ENCODE measurements around the gene WNK1.
"Not testable (repeated sequence)": the region's sequence is repeated elsewhere in the genome, so short reads cannot be mapped to it uniquely, and the experiment has no call there.

WNK1 gene

DNA sequence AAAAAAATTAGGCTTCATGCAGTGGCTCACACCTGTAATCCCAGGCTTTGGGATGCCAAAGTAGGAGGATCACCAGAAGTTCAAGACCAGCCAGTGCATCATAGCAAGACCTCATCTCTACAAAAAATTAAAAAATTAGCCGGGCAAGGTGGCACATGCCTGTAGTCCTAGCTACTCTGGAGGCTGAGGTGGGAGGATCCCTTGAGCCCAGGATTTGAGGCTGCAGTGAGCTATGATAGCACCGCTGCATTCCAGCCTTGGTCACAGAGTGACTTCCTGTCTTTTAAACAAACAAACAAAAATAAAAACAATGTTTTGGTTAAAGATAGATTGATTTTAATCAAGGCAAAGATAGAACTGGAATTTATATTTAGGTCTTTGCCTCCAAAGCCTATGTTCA lies 60.6 kb downstream of the WNK1 start:
- DNase-seq (ENCODE audit: low read depth) = no peak
- TF ChIP-seq, protein P1, sequence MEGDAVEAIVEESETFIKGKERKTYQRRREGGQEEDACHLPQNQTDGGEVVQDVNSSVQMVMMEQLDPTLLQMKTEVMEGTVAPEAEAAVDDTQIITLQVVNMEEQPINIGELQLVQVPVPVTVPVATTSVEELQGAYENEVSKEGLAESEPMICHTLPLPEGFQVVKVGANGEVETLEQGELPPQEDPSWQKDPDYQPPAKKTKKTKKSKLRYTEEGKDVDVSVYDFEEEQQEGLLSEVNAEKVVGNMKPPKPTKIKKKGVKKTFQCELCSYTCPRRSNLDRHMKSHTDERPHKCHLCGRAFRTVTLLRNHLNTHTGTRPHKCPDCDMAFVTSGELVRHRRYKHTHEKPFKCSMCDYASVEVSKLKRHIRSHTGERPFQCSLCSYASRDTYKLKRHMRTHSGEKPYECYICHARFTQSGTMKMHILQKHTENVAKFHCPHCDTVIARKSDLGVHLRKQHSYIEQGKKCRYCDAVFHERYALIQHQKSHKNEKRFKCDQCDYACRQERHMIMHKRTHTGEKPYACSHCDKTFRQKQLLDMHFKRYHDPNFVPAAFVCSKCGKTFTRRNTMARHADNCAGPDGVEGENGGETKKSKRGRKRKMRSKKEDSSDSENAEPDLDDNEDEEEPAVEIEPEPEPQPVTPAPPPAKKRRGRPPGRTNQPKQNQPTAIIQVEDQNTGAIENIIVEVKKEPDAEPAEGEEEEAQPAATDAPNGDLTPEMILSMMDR (IDR thresholded peaks at IDR 0.05; ENCODE audit: control insufficient read depth, insufficient read depth, low read depth, low read length, missing control alignments) = no peak
- H3K4me3 ChIP-seq (ENCODE audit: control insufficient read depth, low read depth, low read length) = no peak overlapping the region

DNA sequence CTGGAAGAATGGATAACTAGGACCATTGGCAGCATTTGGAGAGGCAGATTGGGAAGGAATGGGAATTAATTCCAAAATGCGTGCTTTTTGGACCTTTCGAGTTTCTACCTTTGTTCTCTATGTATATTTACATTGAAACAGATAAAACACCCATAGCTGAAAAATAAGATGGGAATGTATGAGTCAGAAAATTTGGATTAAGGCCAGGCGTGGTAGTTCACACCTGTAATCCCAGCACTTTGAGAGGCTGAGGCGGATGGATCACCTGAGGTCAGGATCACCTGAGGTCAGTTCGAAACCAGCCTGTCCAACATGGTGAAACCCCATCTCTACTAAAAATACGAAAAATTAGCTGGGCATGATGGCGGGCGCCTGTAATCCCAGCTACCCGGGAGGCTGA lies 65.1 kb downstream of the WNK1 start:
- not testable (repeated sequence) for H3K4me3 ChIP-seq (ENCODE audit: control insufficient read depth, low read depth, low read length); DNase-seq (ENCODE audit: low read depth)

DNA sequence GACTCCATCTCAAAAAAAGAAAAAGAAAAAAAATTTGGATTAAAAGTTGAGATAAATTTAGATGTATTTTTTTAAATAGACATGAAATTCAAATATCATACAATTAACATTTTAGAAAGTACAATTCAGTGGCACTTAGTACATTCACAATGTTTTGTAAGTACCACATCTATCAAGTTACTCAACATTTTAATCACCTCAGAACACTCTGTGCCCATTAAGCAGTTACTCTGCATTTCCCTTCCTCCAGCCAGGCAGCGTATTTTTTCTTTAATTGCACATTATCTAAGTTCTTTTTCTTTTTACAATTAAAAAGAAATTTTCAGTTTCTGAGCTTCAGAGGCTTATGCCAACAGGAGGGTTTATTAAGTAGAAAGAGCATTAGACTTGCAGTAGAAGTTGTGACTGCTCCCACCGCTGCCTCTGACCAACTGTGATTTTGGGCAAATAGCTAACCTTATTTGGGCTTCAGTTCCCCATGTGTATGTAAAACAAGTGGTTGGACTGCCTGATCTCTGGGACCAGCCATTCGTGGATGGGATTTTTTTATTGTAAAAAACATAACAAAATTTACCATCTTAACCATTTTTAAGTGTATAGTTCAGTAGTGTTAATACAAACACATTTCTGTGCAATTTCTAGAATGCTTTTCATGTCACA lies 65.7 kb downstream of the WNK1 start:
- no peak overlapping the region for H3K4me3 ChIP-seq (ENCODE audit: control insufficient read depth, low read depth, low read length)
- DNase-seq (ENCODE audit: low read depth) = no peak
- TF ChIP-seq, protein P1 (IDR thresholded peaks at IDR 0.05; ENCODE audit: control insufficient read depth, insufficient read depth, low read depth, low read length, missing control alignments) = no peak

DNA sequence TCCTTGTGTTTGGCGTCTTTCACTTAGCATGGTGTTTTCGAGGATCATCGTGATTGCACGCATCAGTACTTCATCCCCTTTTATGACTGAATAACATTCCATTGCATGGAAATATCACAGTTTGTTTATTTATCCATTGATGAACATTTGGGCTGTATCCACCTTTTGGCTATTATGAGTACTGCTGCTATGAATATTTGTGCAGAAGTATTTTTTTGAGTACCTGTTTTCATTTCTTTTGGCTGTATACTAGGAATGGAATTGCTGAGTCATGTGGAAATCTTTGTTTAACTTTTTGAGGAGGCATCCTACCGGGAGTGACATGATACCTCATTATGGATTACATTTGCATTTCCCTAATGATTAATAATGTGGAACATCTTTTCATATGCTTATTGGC lies 66.4 kb downstream of the WNK1 start:
- no peak overlapping the region for H3K4me3 ChIP-seq (ENCODE audit: control insufficient read depth, low read depth, low read length)
- TF ChIP-seq, protein P1 (IDR thresholded peaks at IDR 0.05; ENCODE audit: control insufficient read depth, insufficient read depth, low read depth, low read length, missing control alignments) = no peak
- DNase-seq (ENCODE audit: low read depth) = no peak

DNA sequence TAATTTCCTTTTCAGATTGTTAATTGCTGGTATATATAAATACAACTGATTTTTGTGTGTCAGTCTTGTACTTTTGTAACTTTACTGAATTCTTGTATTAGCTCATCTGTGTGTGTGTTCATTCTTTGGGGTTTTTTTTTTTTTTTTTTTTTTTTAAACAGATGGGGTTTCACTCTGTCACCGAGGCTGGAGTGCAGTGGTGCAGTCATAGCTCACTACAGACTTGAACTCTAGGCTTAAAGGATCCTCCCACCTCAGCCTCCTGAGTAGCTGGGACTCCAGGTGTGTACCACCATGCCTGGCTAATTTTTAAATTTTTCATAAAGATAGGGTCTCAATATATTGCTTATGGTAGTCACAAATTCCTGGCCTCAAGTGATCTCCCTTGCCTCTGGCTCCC lies 68.0 kb downstream of the WNK1 start:
- TF ChIP-seq, protein P1 (IDR thresholded peaks at IDR 0.05; ENCODE audit: control insufficient read depth, insufficient read depth, low read depth, low read length, missing control alignments) = no peak
- DNase-seq (ENCODE audit: low read depth) = no peak
- no peak overlapping the region for H3K4me3 ChIP-seq (ENCODE audit: control insufficient read depth, low read depth, low read length)

DNA sequence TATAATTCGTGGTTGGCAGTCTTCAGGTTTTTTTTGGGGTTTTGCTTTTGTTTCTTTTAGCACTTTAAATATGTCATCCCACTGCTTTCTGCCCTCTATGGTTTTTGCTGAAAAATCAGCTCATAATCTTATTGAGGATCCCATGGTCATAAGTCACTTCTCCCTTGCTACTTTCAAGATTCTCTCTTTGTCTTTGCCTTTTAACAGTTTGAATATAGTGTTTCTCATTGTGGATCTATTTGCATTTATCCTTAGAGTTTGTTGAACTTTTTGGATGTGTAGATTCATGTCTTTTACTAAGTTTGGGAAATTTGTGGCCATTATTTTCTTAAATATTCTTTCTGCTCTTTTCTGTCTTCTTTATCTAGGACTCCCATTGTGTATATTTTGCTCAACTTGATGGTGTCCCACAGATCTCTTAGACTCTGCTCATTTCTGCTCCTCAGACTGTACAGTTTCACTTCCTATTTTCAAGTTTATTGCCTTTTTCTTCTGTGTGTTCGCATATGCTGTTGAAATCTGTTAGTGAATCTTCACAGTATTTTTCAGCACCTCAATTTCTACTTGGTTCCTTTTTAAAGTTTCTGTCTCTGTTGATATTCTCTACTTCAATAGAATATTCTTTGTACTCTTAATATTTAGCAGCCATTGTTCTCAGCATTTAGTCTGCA lies 70.8 kb downstream of the WNK1 start:
- DNase-seq (ENCODE audit: low read depth) = no peak
- no peak overlapping the region for H3K4me3 ChIP-seq (ENCODE audit: control insufficient read depth, low read depth, low read length)
- TF ChIP-seq, protein P1 (IDR thresholded peaks at IDR 0.05; ENCODE audit: control insufficient read depth, insufficient read depth, low read depth, low read length, missing control alignments) = no peak

DNA sequence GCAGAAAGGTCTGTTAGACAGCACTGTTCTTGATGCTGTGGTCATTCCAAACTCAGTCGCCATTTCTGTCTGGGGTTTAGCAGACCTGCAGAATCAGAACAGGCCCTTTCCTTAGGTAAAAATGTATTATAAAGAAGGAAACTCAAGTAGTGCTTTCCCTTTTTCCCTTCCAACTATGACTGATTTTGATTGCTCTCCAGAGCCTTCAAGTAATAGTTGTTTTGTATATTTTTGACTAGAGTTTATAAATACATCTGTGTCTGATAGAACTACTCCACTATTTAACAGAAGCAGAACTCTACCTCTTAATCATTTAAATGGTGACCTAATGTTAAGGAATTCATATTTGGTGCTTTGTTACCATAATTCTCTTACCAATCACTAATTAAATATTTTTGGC lies 74.0 kb downstream of the WNK1 start:
- DNase-seq (ENCODE audit: low read depth) = no peak
- H3K4me3 ChIP-seq (ENCODE audit: control insufficient read depth, low read depth, low read length) = no peak overlapping the region

More for the DNA sequence above, 74.0 kb downstream of the WNK1 start:
- TF ChIP-seq, protein P1 (IDR thresholded peaks at IDR 0.05; ENCODE audit: control insufficient read depth, insufficient read depth, low read depth, low read length, missing control alignments) = no peak
